ENCODE results near the gene KRT6B. TPM values are rescaled to one million over a fixed set of nuclear protein-coding genes. Genes with fewer than 3 reads are reported as not detected.
"Not testable (repeated sequence)": the region's sequence is repeated elsewhere in the genome, so short reads cannot be mapped to it uniquely, and the experiment has no call there.

The KRT6B gene
- not detected for total RNA-seq
- long read RNA-seq = 0 reads

GRCh38 chr12:52452101-52452500 is at the start of gene KRT6B:
Gene KRT6B (minus strand): TSS chr12:52452146. CDS start chr12:52452078, 68 bp downstream.
- DNase-seq = no peak
- no peak for ATAC-seq
- intact Hi-C loops (cut with micrococcal nuclease) = no loop called here

DNA sequence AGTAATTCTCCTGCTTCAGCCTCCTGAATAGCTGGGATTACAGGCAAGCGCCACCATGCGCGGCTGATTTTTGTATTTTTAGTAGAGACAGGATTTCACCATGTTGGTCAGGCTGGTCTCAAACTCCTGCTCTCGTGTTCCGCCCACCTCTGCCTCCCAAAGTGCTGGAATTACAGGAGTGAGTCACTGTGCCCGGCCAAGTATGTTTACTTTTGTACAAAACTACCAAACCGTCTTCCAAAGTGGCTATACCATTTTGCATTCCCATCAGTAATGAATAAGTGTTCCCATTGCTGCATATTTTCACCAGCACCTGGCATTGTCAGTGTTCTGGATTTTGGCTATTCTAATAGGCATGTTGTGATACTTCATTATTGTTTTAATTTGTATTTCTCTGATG is 49.5 kb upstream of the KRT6B start:
- ATAC-seq = no peak
- intact Hi-C loops (cut with micrococcal nuclease) = loop anchor here (10.0 kb wide), 1 partner anchor 347 kb away; no protein-coding TSS in a partner anchor
- DNase-seq = no peak

DNA sequence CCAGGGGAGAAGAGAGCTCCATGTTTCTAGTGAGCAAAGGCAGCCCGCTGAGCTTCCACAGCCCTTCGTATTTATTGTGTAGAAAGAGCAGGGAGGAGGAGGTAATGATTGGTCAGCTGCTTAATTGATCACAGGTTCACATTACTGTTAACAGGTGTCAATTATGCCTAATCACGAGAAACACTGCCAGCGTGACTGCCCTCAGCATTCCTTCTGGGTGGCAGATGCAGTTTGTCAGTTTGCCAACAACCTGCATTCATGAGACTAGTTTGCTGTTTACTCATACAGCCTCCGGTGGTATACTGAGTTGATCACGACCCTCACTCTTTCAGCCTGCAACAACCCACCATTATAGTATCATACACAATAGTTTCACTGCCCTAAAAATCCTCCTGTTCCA is 48.6 kb upstream of the KRT6B start:
- intact Hi-C loops (cut with micrococcal nuclease) = loop anchor here (10.0 kb wide), 1 partner anchor 346 kb away; no protein-coding TSS in a partner anchor
- ATAC-seq, DNase-seq: not testable (repeated sequence)

DNA sequence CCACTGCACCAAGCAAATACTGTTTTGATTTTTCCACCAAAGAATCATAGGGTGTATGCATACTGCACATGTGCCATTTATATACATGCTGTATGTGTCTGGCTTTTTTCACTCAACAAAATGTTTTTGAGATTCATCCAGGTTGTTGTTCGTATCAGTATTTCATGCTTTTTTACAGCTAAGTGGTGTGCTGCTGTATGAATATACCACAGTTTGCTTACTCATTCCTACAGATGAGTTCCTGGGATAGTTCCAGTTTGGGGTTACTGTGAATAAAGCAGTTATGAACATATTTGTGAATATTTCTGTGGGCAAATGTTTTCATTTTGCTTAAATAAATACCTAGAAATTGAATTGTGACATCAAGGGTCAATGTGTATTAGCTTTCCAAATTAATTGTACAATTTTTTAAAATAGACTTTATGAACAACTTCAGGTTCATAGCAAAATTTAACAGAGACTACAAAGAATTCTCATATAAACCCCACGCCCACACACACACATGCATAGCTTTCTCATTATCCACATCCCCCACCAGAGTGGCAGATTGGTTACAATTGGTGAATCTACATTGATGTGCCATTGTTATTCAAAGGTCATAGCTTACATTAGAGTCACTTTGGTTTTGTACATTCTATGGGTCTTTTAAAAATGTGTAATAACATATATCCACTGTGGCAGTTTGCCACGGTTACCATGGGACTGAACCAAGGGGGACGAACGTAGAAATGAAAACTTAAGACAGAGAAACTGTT is 48.0 kb upstream of the KRT6B start:
- intact Hi-C loops (cut with micrococcal nuclease) = loop anchor here (10.0 kb wide), 1 partner anchor 345 kb away; no protein-coding TSS in a partner anchor
- ATAC-seq (no peak), DNase-seq (no peak)

GRCh38 chr12:52498946-52499345 is 47.0 kb upstream of the KRT6B start:
- intact Hi-C loops (cut with micrococcal nuclease) = no loop called here
- DNase-seq = no peak
- ATAC-seq = no peak

DNA sequence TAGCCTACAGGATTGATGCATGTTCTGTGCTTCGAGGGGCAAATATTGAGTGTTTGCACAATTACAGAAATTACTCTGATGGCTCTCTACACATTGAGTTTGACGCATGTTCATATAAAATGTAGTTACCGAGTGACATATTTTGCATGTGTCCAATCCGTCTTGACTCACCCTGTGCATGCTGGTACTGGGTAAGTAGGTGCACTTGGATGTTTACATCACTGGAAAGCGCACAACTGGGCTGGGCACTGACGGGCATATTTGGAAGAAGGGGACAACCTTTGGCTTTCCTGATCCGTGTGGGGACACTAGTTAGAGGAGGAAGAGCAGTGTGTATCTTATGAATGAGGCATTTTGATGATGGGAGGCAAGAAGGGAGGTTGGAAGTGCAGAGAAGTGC is 46.0 kb upstream of the KRT6B start:
- intact Hi-C loops (cut with micrococcal nuclease) = no loop called here
- DNase-seq (no peak), ATAC-seq (no peak)

DNA sequence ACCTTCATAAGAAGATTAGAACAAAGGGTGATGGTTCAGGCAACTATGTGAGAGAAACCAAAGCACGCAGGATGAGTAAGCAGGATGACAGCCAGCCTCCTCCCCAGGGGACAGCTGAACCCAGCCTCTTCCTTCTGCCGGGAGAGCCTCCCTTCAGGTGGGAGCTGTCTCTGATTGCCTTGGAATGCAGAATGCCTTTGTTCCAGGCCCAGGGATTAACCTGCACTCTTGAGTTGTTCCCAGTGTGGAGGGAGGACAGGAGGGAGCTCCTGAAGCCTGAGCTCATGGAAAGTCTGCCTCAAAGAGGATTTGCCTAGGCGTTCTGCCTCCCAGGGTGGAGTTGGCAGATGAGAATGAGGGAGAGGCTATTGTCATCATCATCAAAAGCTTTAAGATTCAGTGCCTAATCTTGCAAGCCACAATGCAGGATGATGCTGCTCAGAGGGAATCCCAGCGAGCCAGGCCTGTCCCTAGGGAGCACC is 44.7 kb upstream of the KRT6B start:
- intact Hi-C loops (cut with micrococcal nuclease) = no loop called here
- ATAC-seq = peak; percentile 33
- DNase-seq = no peak

DNA sequence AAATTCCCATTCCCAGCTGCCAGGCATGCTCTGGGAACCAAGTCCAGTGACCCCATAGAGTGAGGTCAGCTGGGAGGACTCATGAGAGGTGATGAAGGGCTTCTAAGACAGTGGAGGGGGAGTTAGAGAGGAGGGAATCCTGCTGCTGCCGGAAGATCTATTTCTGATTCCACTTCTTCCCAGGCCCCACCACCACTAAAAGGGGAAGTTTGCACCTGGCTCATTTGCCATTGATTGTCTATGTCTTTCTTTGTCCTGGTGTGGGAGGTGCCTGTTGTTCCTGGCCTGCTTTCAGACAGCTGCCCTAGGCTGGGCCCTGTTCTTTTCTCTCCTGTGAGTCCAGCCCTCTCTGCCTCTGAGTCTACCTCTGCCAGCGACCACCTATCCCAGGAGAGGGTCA is 44.1 kb upstream of the KRT6B start:
- no peak for DNase-seq
- intact Hi-C loops (cut with micrococcal nuclease) = no loop called here
- ATAC-seq = peak; percentile 18

GRCh38 chr12:52495389-52495788 is 43.4 kb upstream of the KRT6B start:
- intact Hi-C loops (cut with micrococcal nuclease) = no loop called here
- ATAC-seq (peak; percentile 34), DNase-seq (no peak)

- ATAC-seq (peak; percentile 78), DNase-seq (no peak)
- intact Hi-C loops (cut with micrococcal nuclease) = no loop called here
These were observed 42.6 kb upstream of the KRT6B start for GRCh38 chr12:52494518-52494917.

DNA sequence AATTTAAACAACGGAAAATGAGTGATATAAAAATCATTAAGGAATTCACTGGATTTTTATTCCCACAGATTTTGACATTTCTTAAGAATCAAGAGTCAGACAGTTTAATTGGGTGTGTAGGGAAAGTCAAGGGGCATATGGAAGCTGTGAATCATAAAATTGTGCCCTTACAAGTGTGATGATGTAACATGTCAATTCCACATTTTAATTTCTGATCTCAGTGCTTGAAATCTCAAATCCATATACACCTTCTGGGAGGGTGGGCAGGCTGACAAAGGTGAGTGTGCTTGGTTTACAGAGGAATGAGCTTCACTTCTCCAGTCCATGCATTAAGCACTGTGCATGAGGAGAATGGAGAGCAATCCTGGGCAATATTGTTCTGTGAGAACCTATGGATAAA is 42.2 kb upstream of the KRT6B start:
- intact Hi-C loops (cut with micrococcal nuclease) = no loop called here
- DNase-seq = no peak
- ATAC-seq = no peak

GRCh38 chr12:52493172-52493571 is 41.2 kb upstream of the KRT6B start, which contains the start of gene KRT6A:
Gene KRT6A (minus strand): TSS chr12:52493257. CDS start chr12:52493188, 69 bp downstream.
- intact Hi-C loops (cut with micrococcal nuclease) = no loop called here
- no peak for ATAC-seq
- DNase-seq = no peak

DNA sequence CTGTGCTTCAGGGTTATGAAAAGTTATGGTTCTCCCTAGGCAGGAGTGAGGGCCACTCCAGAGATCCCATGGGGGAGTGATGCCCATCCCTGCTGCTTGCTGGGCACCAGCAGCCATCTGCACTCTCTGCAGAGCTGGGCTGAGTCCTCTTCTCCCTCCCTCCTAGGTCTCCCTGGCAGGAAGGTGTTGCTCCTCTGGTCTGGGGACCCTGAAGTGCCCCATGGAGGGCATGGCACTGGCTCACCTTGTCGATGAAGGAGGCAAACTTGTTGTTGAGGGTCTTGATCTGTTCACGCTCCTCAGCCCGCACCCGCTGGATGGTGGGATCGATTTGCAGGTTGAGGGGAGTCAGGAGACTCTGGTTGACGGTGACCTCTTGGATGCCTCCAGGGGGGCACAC is 40.5 kb upstream of the KRT6B start:
- intact Hi-C loops (cut with micrococcal nuclease); ATAC-seq: not testable (repeated sequence)

GRCh38 chr12:52491495-52491894 is 39.5 kb upstream of the KRT6B start:
- DNase-seq; ATAC-seq; intact Hi-C loops (cut with micrococcal nuclease): not testable (repeated sequence)

More for the DNA sequence above, 40.5 kb upstream of the KRT6B start:
- not testable (repeated sequence) for DNase-seq

DNA sequence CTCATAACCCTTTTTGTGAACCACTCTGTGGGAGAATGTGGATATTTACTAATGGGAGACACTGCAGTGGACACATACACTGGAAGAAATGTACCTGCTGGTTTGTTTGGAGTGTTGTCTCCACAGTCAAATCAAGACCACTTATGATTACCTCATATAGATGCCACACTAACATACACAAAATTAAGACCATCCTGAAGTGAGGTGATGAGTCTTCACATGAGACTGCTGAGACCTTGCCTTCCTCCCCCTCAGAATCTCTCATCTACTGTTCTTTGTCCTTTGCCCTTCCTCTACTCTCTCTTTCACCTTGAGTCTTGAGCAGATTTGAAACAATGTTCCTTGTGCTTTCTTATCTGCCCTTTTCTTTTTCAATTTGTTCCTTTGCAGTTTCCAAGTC is 36.8 kb upstream of the KRT6B start:
- intact Hi-C loops (cut with micrococcal nuclease) = no loop called here
- ATAC-seq (no peak), DNase-seq (no peak)

DNA sequence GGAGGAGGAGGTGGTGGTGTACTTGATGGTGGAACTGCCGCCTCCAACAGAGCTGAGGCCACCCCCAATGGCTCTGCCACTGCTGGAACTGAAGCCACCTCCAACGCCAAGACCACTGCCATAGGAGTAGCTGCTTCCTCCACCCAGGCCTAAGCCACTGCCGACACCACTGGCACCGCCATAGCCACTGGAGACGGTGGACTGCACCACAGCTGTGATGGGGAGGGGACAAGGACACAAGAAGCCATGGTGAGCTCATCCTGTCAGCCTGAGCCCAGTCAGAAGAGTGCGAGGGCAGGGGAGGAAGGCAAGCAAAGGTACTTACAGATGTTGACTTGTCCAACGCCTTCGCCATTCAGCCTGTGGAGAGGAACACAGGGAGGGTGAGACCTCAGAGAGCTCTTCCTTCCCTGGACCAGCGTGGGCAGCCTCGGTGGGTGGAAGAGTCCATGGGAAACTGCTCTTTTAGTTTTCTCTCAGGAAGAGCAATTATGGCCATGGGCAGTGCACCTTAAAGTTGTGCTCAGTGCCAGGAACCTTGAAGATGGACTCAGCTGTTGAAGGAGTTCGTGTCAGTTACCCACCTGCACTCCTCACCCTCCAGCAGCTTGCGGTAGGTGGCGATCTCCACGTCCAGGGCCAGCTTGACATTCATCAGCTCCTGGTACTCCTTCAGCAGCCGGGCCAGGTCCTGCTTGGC is 35.9 kb upstream of the KRT6B start:
- ATAC-seq; DNase-seq; intact Hi-C loops (cut with micrococcal nuclease): not testable (repeated sequence)

GRCh38 chr12:52487211-52487610 is 35.3 kb upstream of the KRT6B start:
- no peak for ATAC-seq
- no peak for DNase-seq
- intact Hi-C loops (cut with micrococcal nuclease) = no loop called here

DNA sequence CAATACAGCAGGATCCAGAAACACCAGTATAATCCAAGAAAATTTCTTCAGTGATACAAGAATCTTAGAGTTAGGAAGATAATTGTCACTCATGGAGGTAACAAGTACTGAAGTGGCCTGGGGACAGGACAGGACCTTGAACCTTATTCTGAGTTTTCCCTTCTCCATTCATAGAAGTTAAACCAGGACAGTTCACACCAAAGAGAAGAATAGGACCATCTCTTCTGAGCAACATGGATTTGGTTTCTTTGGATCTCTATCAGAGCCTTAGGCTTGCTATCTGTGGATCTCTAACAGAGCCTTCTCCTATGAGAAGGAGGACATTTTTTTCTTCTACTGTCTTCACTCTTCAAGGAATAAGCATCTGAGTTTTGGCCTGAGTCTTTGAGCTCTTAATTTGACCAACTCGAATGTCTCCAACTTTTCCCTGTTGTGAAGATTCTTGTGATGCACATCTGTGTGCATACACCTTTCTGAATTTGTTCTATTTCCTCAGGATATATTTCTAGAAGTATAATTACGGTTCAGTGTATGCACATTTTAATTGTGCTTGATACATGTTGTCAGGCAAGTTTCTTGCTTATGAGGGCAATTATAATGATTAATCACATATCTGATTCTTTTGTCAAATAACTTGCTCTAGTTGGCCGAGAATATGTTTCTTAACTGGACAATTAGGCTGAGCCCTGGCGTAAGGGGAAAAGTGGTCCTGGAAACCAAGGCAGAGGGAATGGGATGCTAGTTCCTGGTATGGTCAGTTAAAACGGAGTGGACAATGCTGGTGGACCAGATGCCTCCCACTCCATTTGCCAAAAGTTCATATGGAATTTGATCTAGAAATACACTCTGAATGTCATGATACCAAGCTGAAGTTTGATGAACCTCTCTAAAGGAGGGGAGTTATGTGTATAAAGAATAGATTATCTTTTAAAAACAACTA is 34.5 kb upstream of the KRT6B start:
- intact Hi-C loops (cut with micrococcal nuclease) = no loop called here
- ATAC-seq = no peak
- DNase-seq = no peak

- intact Hi-C loops (cut with micrococcal nuclease) = no loop called here
- no peak for ATAC-seq
- DNase-seq = no peak
These were observed 28.1 kb upstream of the KRT6B start for GRCh38 chr12:52480073-52480472.

Measured in left ventricle myocardium superior (tissue), 1 donor.